Osteoblast (primary cell): ENCODE results near the gene TENT5A. TPM values are rescaled to one million over a fixed set of nuclear protein-coding genes. Genes with fewer than 3 reads are reported as not detected.
"Not testable (repeated sequence)": the region's sequence is repeated elsewhere in the genome, so short reads cannot be mapped to it uniquely, and the experiment has no call there.

Experiments used
- DNase-seq: peaks from one replicate; pipeline ENCODE4 v3.0.0; 2011; ENCODE audit warnings: low spot score, mixed read lengths; ENCODE audit not compliant: insufficient read length; ENCODE audit errors: missing footprints
- H2AFZ ChIP-seq: 2 replicates; pipeline ENCODE4 v1.6.0; 2011; ENCODE audit warnings: mild to moderate bottlenecking, low read length
- H3K27ac ChIP-seq: 2 replicates; pipeline ENCODE4 v1.5.1; 2011; ENCODE audit warnings: mild to moderate bottlenecking, low read depth, low read length, moderate library complexity
- H3K27me3 ChIP-seq: 2 replicates; pipeline ENCODE4 v1.6.0; 2012; ENCODE audit warnings: mild to moderate bottlenecking, control low read depth, inconsistent platforms, low read length, moderate library complexity; ENCODE audit not compliant: insufficient read depth
- H3K36me3 ChIP-seq: 2 replicates; pipeline ENCODE4 v1.5.1; 2011; ENCODE audit warnings: mild to moderate bottlenecking, low read length, control low read depth, moderate library complexity; ENCODE audit not compliant: insufficient read depth
- H3K4me1 ChIP-seq: 2 replicates; pipeline ENCODE4 v1.5.1; 2011; ENCODE audit warnings: mild to moderate bottlenecking, low read length, control low read depth, moderate library complexity; ENCODE audit not compliant: insufficient read depth
- H3K4me2 ChIP-seq: 2 replicates; pipeline ENCODE4 v1.6.0; 2011; ENCODE audit warnings: mild to moderate bottlenecking, low read length; ENCODE audit not compliant: insufficient read depth
- H3K4me3 ChIP-seq: fragments of 200-600 bp; sonication (generic); 3 replicates; pipeline ENCODE4 v1.5.1; 2012; ENCODE audit warnings: mild to moderate bottlenecking, low read length, inconsistent platforms; ENCODE audit not compliant: insufficient read depth
- H3K79me2 ChIP-seq: 2 replicates; pipeline ENCODE4 v1.6.0; 2012; ENCODE audit warnings: mild to moderate bottlenecking, low read length, control low read depth, inconsistent platforms; ENCODE audit not compliant: insufficient read depth
- H3K9me3 ChIP-seq: 2 replicates; pipeline ENCODE4 v1.5.1; 2011; ENCODE audit warnings: low read depth, low read length, control low read depth
- H4K20me1 ChIP-seq: 2 replicates; pipeline ENCODE4 v1.6.0; 2012; ENCODE audit warnings: mild to moderate bottlenecking, low read length, control low read depth; ENCODE audit not compliant: insufficient read depth
- CTCF ChIP-seq: IDR thresholded peaks from 2 replicates; pipeline ENCODE4 v1.5.1; 2011; ENCODE audit warnings: mild to moderate bottlenecking, low read depth, low read length, moderate library complexity; ENCODE audit errors: extremely low read depth
- total RNA-seq: library from RNA; depleted of rRNA; stranded (reverse); fragments of >200 nt; gene quantifications from 2 replicates; pipeline ENCODE4 v1.2.3, GENCODE V29; 2012

Gene TENT5A
- total RNA-seq, 1 donor: 82.9 TPM

- Histone ChIP-seq H3K9me3 (no peaks in the 10 kb centered on the region), H3K27me3 (no peaks in the 10 kb centered on the region), H3K36me3 (no peaks in the 10 kb centered on the region), H3K4me1 (no peaks in the 10 kb centered on the region), H3K4me2 (no peak overlapping the region), H3K27ac (no peak overlapping the region), H4K20me1 (no peaks in the 10 kb centered on the region), H2AFZ (no peak overlapping the region), H3K4me3 (no peak overlapping the region), H3K79me2 (no peaks in the 10 kb centered on the region)
- no peak for TF ChIP-seq CTCF
- peak; percentile 64 for DNase-seq
Measured at GRCh38 chr6:81781624-81782023, 29.1 kb upstream of the TENT5A start.

- DNase-seq: no peak
- H3K9me3 ChIP-seq: no peaks in the 10 kb centered on the region
- no peaks in the 10 kb centered on the region for H3K79me2 ChIP-seq
- peaks cover 4% of the 10 kb centered on the region for H3K4me1 ChIP-seq
- no peak overlapping the region for H3K4me2 ChIP-seq
- no peak overlapping the region for H3K27ac ChIP-seq
- no peak overlapping the region for H2AFZ ChIP-seq
- no peaks in the 10 kb centered on the region for H4K20me1 ChIP-seq
- no peak overlapping the region for H3K4me3 ChIP-seq
- no peaks in the 10 kb centered on the region for H3K36me3 ChIP-seq
- no peaks in the 10 kb centered on the region for H3K27me3 ChIP-seq
- TF ChIP-seq CTCF: no peak
Measured at GRCh38 chr6:81777586-81778268, 25.2 kb upstream of the TENT5A start.

GRCh38 chr6:81776219-81776618, 23.7 kb upstream of the TENT5A start:
- DNase-seq, H3K27me3 ChIP-seq: not testable (repeated sequence)

GRCh38 chr6:81774542-81774941, 22.1 kb upstream of the TENT5A start:
- no peak overlapping the region for H2AFZ ChIP-seq
- H3K36me3 ChIP-seq: no peaks in the 10 kb centered on the region
- DNase-seq: no peak
- no peaks in the 10 kb centered on the region for H3K9me3 ChIP-seq
- H3K4me1 ChIP-seq: peaks cover 16% of the 10 kb centered on the region
- H3K4me3 ChIP-seq: no peak overlapping the region
- H3K79me2 ChIP-seq: no peaks in the 10 kb centered on the region
- no peaks in the 10 kb centered on the region for H3K27me3 ChIP-seq
- no peak for TF ChIP-seq CTCF
- H4K20me1 ChIP-seq: no peaks in the 10 kb centered on the region
- no peak overlapping the region for H3K27ac ChIP-seq
- H3K4me2 ChIP-seq: no peak overlapping the region

More at GRCh38 chr6:81776219-81776618, 23.7 kb upstream of the TENT5A start:
- H3K4me2 ChIP-seq, H2AFZ ChIP-seq, H3K4me1 ChIP-seq, H3K79me2 ChIP-seq, H4K20me1 ChIP-seq, H3K9me3 ChIP-seq, H3K4me3 ChIP-seq, H3K27ac ChIP-seq, H3K36me3 ChIP-seq: not testable (repeated sequence)
